Astrocyte of the cerebellum (primary cell): Measurements from ENCODE around the gene SH2D2A.
A peak's percentile ranks its signal among the peaks of the same experiment; 100 is the strongest.

Experiments used
- DNase-seq: peaks from one replicate; pipeline ENCODE4 v3.0.0-alpha.2; 2011; ENCODE audit warnings: low read depth
- H3K4me3 ChIP-seq: 2 replicates; pipeline ENCODE4 v1.5.1; 2011; ENCODE audit warnings: mild to moderate bottlenecking, low read depth, low read length, moderate library complexity
- CTCF ChIP-seq: IDR thresholded peaks from 2 replicates; pipeline ENCODE4 v1.5.1; 2012; ENCODE audit warnings: low read length, low read depth, moderate library complexity, mild to moderate bottlenecking; ENCODE audit errors: missing control alignments
- in situ Hi-C: cut with HindIII; loops from 2 replicates; pipeline ENCODE4 v1.10.0; 2017; ENCODE audit warnings: low sequenced_read_pairs

Gene SH2D2A

GRCh38 chr1:156815961-156816422 is 656 bp downstream of the SH2D2A start:
- TF ChIP-seq CTCF = no peak
- in situ Hi-C loops = no loop called here
- no peak for DNase-seq
- no peak overlapping the region for H3K4me3 ChIP-seq

- no peak for TF ChIP-seq CTCF
- in situ Hi-C loops = no loop called here
- no peak for DNase-seq
- H3K4me3 ChIP-seq = no peak overlapping the region
These were observed 1.3 kb downstream of the SH2D2A start for GRCh38 chr1:156815307-156815826.

- no peak for TF ChIP-seq CTCF
- no peak for DNase-seq
- H3K4me3 ChIP-seq = no peak overlapping the region
- in situ Hi-C loops = no loop called here
These were observed 1.9 kb downstream of the SH2D2A start for GRCh38 chr1:156814571-156815260.

GRCh38 chr1:156813750-156814570 is 2.7 kb downstream of the SH2D2A start:
- in situ Hi-C loops = no loop called here
- H3K4me3 ChIP-seq = peak overlapping the region; percentile 25
- DNase-seq = no peak
- TF ChIP-seq CTCF = peak; percentile 56

- in situ Hi-C loops = no loop called here
- TF ChIP-seq CTCF = no peak
- no peak for DNase-seq
- H3K4me3 ChIP-seq = peak overlapping the region; percentile 25
These were observed 3.4 kb downstream of the SH2D2A start for GRCh38 chr1:156813298-156813697.

- TF ChIP-seq CTCF = no peak
- H3K4me3 ChIP-seq = no peak overlapping the region
- in situ Hi-C loops = no loop called here
- no peak for DNase-seq
These were observed 4.2 kb downstream of the SH2D2A start for GRCh38 chr1:156812293-156812990.
